Bone marrow (tissue), 2 donors: ENCODE data around the gene TNRC6B.
"Not testable (repeated sequence)": the region's sequence is repeated elsewhere in the genome, so short reads cannot be mapped to it uniquely, and the experiment has no call there.

ENCODE experiments used
- DNase-seq, 2 donors: peaks; one replicate each; lab custom pipeline; 2025; lab: John Stamatoyannopoulos, UW

TNRC6B gene, protein sequence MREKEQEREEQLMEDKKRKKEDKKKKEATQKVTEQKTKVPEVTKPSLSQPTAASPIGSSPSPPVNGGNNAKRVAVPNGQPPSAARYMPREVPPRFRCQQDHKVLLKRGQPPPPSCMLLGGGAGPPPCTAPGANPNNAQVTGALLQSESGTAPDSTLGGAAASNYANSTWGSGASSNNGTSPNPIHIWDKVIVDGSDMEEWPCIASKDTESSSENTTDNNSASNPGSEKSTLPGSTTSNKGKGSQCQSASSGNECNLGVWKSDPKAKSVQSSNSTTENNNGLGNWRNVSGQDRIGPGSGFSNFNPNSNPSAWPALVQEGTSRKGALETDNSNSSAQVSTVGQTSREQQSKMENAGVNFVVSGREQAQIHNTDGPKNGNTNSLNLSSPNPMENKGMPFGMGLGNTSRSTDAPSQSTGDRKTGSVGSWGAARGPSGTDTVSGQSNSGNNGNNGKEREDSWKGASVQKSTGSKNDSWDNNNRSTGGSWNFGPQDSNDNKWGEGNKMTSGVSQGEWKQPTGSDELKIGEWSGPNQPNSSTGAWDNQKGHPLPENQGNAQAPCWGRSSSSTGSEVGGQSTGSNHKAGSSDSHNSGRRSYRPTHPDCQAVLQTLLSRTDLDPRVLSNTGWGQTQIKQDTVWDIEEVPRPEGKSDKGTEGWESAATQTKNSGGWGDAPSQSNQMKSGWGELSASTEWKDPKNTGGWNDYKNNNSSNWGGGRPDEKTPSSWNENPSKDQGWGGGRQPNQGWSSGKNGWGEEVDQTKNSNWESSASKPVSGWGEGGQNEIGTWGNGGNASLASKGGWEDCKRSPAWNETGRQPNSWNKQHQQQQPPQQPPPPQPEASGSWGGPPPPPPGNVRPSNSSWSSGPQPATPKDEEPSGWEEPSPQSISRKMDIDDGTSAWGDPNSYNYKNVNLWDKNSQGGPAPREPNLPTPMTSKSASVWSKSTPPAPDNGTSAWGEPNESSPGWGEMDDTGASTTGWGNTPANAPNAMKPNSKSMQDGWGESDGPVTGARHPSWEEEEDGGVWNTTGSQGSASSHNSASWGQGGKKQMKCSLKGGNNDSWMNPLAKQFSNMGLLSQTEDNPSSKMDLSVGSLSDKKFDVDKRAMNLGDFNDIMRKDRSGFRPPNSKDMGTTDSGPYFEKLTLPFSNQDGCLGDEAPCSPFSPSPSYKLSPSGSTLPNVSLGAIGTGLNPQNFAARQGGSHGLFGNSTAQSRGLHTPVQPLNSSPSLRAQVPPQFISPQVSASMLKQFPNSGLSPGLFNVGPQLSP (N-terminal part only)

DNA sequence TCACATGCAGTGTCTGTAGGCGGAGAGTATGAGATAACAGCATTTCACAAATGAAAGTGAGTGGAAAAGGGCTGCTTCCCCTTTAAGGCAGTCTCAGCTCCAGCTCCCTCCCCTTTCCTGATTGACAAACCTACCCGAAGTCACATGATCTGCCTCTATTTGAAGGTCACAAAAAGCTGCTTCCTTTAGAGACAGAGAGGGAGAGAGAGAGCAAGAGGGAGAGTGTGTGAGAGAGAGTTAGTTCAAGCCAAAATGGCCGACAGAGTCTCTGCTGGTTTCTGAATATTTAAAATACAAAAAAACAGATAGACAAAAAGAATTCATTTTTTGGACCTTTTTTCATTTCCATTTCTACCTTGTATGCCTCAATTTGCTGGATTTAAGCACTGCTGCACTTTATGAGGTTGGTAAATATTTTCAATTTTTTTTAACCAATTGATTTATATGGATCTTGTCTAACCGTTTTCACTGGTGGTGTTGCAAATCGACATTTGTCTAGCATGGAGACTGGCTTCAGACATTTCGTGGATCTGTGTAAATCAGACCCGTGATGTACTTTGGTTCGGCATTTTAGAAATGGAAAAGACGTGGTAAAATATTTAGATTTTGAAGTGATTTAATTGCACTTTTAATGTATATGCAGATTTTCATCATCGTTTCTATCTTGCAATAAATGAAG, at the start of gene TNRC6B:
Gene TNRC6B, plus strand, starts transcription at position 188 of the 679 bp plus-strand sequence. Its CDS starts 211 bp downstream, at position 399.
- peak in 1 of 2 donors; percentile 99 for DNase-seq

DNA sequence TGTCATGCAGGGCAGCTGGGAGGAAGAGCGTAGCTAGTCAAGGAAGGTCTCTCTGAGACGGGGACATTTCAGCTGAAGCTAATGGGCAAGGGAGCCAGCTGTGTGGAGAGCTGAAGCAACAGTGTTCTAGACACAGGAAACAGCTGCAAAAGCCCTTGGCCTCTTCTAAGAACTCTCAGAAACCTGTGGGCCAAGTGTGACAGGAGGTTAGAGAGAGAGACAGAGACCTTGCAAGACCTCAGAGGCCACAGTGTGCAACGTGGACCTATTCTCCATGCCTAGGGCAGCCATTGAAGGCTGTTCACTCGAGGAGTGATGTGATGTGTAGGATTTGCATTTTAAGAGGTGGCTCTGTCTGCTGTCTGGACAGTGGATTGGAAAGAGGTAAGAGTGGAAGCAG, 48.7 kb upstream of the TNRC6B start:
- peak in 1 of 2 donors; percentile 95 for DNase-seq

DNA sequence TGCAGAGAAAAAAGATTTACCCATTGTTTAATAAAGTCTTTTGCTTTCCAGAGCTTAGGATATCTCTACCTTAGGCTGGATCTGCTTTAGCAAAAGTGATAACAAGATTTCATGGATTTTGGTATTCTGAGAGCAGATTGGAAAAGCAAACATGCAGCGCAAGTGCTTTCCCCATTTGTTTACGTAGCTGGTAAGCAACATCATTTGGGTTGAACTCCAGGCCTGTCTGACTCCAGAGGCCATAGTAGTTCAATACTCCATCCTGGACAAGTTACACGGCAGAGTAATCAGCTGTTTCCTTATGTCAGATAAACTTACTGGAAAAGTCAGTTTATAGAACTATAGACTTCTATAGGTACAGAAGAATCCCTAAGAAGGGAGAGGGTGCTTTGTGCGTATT, 40.6 kb upstream of the TNRC6B start:
- no peak for DNase-seq

DNA sequence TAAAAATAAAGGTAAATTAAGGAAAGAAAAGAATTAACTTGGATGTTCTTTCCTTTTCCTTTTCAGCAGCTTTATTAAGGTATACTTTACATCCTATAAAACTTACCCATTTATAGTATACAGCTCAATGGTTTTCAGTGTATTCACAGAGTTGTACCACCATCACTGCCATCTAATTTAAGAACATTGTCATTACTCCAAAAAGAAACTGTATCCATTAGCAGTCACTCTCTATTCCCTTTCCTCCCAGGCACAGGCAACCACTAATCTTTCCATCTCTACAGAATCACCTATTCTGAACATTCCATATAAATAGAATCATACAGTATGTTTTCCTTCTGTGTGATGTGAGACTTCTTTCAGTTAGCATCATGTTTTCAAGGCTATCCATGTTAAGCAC, 38.9 kb upstream of the TNRC6B start:
- no peak for DNase-seq

DNA sequence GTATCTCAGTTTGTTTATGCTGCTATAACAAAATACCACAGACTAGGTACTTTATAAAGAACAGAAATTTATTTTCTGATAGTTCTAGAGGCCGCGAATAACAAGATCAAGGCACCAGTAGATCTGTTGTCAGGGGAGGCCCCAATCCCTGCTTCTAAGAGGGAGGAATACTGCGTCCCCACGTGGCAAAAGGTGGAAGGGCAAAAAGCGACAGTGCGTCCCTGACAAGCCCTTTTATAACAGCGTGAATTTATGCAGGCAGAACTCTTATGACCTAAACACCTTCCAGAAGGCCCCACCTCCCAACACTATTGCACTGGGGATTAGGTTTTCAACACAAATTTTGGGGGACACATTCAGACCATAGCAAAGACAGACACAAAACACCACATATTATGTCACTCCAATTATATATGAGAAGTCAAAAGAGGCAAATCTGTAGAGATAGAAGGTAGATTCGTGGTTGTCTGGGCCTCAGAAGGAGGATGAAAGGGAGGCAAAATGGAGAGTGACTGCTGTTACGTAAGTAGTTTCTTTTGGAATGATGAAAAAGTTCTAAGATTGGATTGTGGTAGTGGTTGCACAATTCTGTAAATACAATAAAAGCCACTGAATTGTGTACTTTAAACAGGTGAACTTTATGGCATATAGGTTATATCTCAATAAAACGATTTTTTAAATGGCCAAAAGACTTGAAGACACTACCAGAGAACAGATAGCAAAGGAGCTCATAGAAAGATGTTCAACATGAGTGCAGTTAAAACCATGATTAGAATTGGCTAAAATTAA, 30.1 kb upstream of the TNRC6B start:
- no peak for DNase-seq

DNA sequence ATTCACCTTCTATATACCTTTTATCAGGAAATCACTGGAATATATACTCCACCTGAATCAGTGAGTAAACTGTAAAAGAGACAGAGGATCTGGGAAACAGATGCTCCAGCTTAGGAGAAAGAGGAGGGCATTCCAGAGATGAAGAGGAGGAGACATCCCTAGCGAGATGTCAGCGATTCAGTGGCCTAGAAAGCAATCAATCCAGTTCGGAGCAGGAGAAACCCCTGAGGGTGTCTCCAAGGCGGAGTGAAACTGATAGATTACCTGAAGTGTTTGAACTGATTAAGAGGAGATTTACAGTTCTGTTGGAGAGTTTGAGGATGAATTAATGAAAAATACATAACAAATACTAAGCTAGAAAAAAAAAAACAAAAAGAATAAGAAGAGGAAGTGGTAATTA, 24.5 kb upstream of the TNRC6B start:
- DNase-seq: no peak

DNA sequence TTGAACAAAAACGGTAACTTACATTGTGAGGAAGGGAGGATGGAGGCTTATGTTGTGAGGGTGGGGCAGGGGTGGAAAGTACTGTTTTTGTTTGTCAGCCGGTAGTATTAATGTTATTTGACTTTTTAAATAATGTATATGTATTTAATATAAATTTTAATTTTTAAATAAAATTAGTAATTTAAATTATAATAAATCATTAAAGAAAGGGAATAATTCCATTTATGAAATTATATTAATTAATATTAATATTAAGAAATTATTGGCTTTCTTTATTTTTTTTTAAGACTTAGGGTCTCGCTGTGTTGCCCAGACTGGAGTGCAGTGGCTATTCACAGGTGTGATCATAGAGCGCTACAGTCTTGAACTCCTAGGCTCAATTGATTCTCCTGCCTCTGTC, 24.0 kb upstream of the TNRC6B start:
- no peak for DNase-seq

DNA sequence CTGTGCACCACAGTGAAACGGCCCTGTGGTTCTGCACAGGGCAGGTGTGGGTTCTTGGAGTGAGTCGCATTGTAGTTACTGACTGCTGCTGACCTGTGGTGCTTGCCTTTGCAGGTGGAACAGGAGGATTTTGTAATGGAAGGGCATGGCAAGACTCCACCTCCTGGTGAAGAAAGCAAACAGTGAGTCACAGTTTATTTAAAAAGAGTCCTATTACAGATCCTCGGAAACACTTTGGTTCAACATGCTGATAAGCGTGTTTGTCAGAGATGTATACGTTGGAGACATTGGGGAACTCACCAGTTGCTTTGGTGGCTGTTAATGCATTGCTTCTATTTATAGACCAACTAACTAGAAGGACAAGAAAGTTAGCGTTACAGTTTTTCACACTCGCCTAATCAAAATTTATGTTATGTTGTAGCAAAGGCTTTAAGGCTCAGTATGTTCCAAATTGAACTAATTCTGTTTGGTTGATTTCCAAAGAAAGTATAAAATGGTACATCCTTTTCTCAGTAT, 21.7 kb upstream of the TNRC6B start:
- no peak for DNase-seq

DNA sequence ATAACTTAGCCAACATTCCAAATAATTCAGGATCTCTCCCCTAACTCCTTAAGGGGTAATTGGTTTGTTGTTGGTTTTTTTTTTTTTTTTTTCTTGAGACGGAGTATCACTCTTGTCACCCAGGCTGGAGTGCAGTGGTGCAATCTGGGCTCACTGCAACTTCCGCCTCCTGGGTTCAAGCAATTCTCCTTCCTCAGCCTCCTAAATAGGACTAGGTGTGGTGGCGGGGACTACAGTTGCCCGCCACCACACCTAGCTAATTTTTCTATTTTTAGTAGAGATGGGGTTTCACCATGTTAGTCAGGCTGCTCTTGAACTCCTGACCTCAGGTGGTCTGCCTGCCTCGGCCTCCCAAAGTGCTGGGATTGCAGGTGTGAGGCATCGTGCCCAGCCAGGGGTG, 21.0 kb upstream of the TNRC6B start:
- not testable (repeated sequence) for DNase-seq

DNA sequence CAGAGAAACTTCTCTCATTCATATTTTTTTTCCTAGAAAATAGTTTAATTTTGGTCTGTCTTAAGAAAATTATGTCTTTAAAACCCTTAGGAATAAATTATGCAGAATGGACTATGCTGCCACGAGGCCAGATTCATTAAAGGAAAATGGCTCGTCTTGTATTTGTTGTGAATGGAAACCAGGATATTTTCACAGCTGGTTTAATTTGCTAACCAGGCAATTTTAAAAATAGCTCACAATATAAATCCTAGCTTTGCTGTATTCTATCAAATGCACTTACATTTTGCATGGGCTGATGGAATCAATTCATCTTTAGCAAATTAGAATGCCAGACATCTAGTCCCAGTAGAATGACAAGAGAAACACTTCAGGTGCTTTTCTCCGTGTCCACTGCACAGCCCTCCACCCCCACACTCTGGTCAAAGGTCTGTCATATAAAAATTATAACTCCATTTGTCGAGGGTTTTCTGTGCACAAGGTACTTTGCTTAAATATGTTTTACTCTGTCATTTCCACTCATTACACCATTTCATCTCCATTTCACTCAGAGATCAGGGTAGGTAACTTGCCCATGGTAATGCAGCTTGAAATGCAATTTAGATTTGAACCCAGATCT, 20.3 kb upstream of the TNRC6B start:
- DNase-seq: no peak

DNA sequence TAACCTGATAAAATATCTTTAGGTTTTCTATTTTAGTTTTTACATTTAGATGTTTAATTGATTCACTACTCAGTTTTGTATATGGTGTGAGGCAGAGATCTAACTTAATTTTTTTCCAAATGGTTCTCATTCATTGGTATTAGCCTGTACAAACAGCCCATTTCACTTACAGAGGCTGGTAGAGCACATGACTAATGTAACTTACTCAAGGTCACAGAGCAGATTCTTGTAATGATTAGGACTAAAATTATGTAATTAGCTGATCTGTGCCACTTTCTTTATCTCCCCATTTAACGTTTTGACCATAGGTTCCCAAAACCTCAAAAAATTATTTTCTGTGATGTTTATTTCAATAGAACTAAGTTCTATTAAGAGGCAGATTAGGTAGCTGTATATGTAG, 16.5 kb upstream of the TNRC6B start:
- no peak for DNase-seq

DNA sequence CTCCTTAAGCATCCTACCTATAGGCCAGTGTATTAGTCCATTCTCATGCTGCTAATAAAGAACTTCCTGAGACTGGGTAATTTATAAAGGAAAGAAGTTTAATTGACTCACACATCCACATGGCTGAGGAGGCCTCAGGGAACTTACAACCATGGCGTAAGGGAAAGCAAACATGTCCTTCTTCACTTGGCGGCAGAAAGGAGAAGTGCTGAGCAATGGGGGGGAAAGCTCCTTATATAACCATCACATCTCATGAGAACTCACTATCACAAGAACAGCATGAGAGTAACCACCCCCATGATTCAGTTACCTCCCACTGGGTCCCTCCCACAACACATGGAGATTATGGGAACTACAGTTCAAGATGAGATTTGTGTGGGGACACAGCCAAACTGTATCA, 12.2 kb upstream of the TNRC6B start:
- not testable (repeated sequence) for DNase-seq

DNA sequence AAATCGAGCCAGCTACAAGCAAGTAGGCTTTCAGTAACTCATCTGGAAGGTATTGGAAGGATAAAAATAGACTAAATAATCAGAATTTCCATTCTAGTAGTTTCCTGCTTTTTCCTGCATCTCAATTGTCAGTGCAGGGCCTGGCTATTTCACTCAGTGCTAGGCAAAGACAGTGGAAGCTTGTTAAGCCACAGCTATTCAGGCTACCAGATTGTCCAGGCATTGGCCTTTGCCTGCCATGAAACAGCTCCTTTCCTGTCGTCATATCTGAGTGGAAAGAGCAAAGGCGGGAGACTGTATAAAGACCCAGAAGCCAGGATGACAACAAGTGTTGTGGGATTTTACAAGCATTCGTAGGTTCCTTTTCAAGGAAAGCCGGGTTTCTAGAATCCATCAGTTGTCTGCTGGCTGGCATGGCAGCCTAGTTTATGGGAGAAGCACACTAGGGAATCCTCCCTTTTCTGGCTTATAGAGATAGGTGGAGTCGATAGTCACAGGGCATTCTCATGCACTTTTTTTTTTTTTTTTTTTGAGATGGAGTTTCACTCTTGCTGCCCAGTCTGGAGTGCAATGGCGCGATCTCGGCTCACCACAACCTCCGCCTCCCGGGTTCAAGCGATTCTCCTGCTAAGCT, 2.0 kb upstream of the TNRC6B start:
- DNase-seq: no peak

DNA sequence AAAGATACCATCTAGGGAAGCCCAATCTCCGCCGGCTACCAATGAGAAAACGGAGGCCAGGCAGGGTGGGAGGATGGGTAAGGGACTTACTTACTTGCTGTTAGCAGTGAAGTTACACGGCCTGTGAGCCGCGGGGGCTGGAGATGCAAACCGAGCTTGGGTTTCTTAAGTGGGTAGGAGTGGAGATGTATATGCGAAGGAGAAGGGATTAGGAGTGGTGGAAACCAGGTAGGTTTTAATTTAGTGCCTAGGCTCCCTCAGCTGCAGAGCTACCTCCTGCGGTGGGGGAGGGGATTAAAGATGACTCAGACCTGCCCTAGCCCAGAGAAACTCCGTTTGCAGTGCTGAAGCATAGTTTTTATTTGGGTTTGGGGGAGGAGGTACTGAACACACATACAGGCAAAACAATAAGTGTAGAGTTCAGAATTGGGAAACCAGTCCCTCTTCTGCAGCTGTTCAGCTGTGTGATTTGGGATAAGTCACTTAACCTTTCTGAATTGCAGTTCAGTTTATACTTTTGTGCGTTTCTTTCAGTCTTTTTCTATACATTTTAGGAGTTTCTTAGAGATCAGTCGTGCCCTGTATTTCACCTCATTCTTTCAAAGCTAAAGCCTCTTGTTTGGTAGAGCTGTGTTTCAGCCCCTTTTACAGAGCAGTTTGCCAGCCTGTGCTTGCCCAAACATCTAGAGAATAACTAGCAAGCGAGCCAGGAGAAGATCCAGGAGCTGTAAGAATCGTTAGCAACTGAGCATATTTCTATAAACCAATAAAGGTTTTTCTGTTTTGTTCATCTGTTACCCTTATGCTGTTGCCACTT, 596 bp upstream of the TNRC6B start:
- DNase-seq: peak in 1 of 2 donors; percentile 62

DNA sequence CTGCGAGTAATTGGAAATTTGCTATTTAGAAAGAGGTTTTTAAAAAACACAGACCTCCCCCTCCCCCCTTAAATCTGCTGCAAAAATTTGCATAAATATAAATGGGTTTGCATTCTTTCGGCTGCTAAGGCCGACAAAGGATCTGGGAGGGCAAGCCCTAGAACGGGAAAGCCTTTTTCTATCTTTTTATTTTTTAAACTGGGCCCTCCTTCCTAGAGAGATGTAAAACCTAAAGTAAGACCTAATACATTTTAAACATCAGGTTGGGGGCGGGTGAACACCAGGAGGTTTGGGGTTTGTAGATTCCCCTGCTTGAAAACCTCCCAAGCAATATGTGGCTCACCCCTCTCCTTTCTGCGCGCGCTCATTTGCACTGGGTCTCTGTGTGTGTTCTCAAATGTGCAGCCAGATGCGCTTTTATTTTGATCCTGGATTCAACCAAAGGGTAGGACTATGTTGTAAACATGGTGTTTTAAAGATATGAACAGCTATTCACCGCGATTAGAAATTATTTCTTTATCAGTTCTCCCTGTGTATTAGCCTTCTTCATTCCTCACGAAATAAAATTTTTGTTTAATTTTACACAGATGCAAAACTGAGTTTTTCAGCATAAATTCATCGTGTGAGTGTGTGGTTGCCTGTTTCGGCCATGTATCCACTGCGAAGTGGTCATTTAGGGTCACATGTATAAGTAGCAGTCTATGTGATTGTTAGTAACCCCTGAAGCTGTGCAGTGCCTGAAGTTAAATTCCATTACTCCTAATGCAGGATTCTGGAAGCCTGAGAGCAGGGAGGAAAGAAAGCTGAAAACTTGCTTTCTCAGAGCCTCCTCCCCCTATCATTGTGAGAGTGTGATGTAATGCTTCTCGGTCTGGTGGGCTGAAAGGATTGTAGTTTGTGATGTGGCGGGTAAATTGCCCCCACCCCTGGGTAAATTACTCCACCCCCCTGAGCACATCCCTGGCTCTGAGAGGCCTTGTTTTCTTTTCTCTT, 988 bp downstream of the TNRC6B start:
- DNase-seq: peak in 1 of 2 donors; percentile 23

DNA sequence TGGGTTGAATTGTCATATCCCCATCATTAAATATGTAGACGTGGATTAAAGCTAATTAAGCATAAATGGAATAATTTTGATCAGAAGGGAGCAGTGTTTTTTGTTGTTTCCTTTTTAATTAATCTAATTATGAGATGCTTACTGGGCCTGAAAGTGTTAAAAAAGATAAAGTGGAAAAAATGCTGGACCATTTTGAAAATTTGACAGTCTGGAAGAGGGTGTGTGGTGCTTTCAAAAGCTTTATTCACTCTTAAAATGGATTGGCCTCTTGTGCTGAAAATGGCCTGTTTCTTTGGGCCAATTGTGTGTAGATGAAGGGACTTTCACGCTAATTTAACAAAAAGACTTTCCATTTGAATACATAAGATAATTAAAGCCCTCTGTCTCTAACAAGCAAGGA, 1.8 kb downstream of the TNRC6B start:
- no peak for DNase-seq

DNA sequence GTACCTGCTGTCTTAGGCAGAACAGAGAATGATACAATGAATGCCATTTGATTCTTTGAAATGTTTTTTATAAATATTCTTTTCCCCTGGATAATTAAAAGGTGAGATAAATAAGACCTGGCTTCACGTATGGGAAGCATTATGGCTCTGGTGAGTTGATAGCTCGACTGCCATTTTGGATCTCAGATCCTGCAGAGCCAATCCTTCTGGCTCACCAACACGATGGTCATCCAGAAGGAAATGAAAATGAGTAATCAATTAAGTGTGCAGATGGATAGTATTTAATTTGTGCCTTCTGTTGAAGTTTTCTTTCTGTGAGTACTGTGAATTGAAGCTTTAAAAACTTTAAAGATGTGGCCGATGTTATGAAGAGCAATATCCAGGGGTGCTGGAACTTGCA, 2.7 kb downstream of the TNRC6B start:
- no peak for DNase-seq

DNA sequence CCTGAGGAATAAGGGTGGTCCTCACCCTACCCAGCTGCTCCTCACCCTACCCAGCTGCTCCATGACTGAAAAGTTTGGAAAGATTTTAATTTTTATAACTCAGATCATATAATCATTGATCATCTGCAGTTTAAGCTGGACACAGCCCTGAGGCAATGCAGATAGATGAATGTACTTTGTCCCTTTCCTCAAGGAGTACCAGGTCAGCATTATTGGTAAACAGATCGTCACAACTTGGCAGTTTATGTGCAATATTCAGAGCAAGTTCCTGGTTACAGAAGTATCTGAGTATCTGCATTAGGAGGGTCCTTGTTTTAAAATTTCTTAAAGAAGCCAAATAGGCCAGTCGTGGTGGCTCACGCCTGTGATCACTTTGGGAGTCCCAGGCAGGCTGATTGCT, 3.6 kb downstream of the TNRC6B start:
- no peak for DNase-seq
